Trophoblast cell (in vitro differentiated cells and primary cell): ENCODE measurements around the gene POLQ.

Experiments
- DNase-seq, 2 donors: peaks; one replicate each; pipeline ENCODE4 v3.0.0-alpha.2; 2016
- H2AFZ ChIP-seq: 2 replicates; pipeline ENCODE4 v1.6.1; 2013; ENCODE audit warnings: low read length, moderate library complexity, mild to moderate bottlenecking; ENCODE audit not compliant: insufficient read depth, poor library complexity
- H2AK5ac ChIP-seq: 2 replicates; pipeline ENCODE4 v1.6.1; 2013; ENCODE audit warnings: mild to moderate bottlenecking, low read length
- H2BK120ac ChIP-seq: 2 replicates; pipeline ENCODE4 v1.6.1; 2013; ENCODE audit warnings: low read length, mild to moderate bottlenecking, moderate library complexity; ENCODE audit not compliant: insufficient read depth, poor library complexity
- H2BK12ac ChIP-seq: 2 replicates; pipeline ENCODE4 v1.6.1; 2013; ENCODE audit warnings: mild to moderate bottlenecking, low read length, moderate library complexity
- H2BK5ac ChIP-seq: 2 replicates; pipeline ENCODE4 v1.6.1; 2013; ENCODE audit warnings: low read length, low read depth, moderate library complexity, mild to moderate bottlenecking; ENCODE audit not compliant: poor library complexity
- H3K14ac ChIP-seq: 2 replicates; pipeline ENCODE4 v1.6.1; 2013; ENCODE audit warnings: mild to moderate bottlenecking, low read length
- H3K18ac ChIP-seq: 2 replicates; pipeline ENCODE4 v1.6.1; 2013; ENCODE audit warnings: mild to moderate bottlenecking, low read length
- H3K23ac ChIP-seq: 2 replicates; pipeline ENCODE4 v1.6.1; 2013; ENCODE audit warnings: low read length
- H3K27ac ChIP-seq: 2 replicates; pipeline ENCODE4 v1.5.1; 2013; ENCODE audit warnings: low read depth, mild to moderate bottlenecking, inconsistent platforms, low read length, moderate library complexity
- H3K27me3 ChIP-seq: 2 replicates; pipeline ENCODE4 v1.6.1; 2013; ENCODE audit warnings: inconsistent platforms, mild to moderate bottlenecking, low read length, moderate library complexity; ENCODE audit not compliant: insufficient read depth
- H3K36me3 ChIP-seq, 2 experiments: 1 replicate in 1 of 2; 2 replicates in 1 of 2; pipeline ENCODE4 v1.6.1; 2013; ENCODE audit warnings: low read length in 2 of 2, mild to moderate bottlenecking in 2 of 2, moderate library complexity in 1 of 2; ENCODE audit not compliant: insufficient read depth in 2 of 2, control insufficient read depth in 1 of 2
- H3K4ac ChIP-seq: 2 replicates; pipeline ENCODE4 v1.6.1; 2013; ENCODE audit warnings: low read depth, mild to moderate bottlenecking, low read length, moderate library complexity
- H3K4me1 ChIP-seq, 2 experiments: 1 replicate in 1 of 2; 2 replicates in 1 of 2; pipeline ENCODE4 v1.6.1; 2013; ENCODE audit warnings: low read length in 2 of 2, mild to moderate bottlenecking in 2 of 2, moderate library complexity in 1 of 2; ENCODE audit not compliant: insufficient read depth in 2 of 2, control insufficient read depth in 1 of 2
- H3K4me2 ChIP-seq: 2 replicates; pipeline ENCODE4 v1.6.1; 2013; ENCODE audit warnings: inconsistent platforms, mild to moderate bottlenecking, low read length, moderate library complexity
- H3K4me3 ChIP-seq: 2 replicates; pipeline ENCODE4 v1.5.1; 2013; ENCODE audit warnings: mild to moderate bottlenecking, low read depth, low read length, inconsistent platforms
- H3K79me1 ChIP-seq: one replicate; pipeline ENCODE4 v1.6.1; 2013; ENCODE audit warnings: low read length
- H3K79me2 ChIP-seq: 2 replicates; pipeline ENCODE4 v1.6.1; 2013; ENCODE audit warnings: low read length, mild to moderate bottlenecking; ENCODE audit not compliant: control insufficient read depth, insufficient read depth, poor library complexity
- H3K9ac ChIP-seq: 2 replicates; pipeline ENCODE4 v1.6.1; 2013; ENCODE audit warnings: mild to moderate bottlenecking, low read length
- H3K9me3 ChIP-seq: 2 replicates; pipeline ENCODE4 v1.6.1; 2013; ENCODE audit warnings: low read depth, mild to moderate bottlenecking, control low read depth, inconsistent platforms, low read length; ENCODE audit not compliant: insufficient read depth
- H4K12ac ChIP-seq: 2 replicates; pipeline ENCODE4 v1.6.1; 2013; ENCODE audit warnings: low read depth, mild to moderate bottlenecking, low read length, moderate library complexity
- H4K8ac ChIP-seq: 2 replicates; pipeline ENCODE4 v1.6.1; 2013; ENCODE audit warnings: low read depth, mild to moderate bottlenecking, low read length, moderate library complexity
- H4K91ac ChIP-seq: one replicate; pipeline ENCODE4 v1.6.1; 2013; ENCODE audit warnings: low read depth, mild to moderate bottlenecking, low read length, moderate library complexity
- WGBS: extraction: QIAGEN DNeasy Blood & Tissue Kit; methylation state at CpG from one replicate; pipeline ENCODE4 v1.1.7; 2013; ENCODE audit warnings: missing lambda C conversion rate; ENCODE audit not compliant: insufficient read length, insufficient coverage; ENCODE audit errors: extremely low coverage; 5-methylcytosine and 5-hydroxymethylcytosine counted together

Gene POLQ

DNA sequence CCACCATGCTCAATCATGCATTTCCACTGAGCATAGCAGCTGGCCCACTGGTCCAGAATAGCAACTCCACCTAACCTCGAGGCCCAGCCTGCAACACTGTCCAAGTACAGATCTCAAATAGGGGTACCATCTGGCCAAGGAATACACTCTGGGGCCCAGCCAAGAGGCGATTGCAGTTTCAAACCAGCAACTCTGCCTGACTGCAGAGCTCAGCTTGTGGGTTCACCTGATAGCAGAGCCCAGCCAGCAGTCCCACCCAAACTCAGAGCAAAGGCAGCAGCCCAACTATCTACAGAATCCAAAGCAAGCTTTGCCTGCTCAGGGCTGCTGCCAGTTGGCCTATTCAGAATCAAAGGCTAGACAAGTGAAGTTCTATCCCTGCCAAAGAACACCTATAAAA lies 30.5 kb downstream of the POLQ start:
- Histone ChIP-seq H4K12ac (no peak overlapping the region), H3K4me3 (no peak overlapping the region), H3K9ac (no peak overlapping the region), H3K18ac (no peak overlapping the region), H3K79me2 (no peaks in the 10 kb centered on the region), H3K14ac (no peak overlapping the region), H3K27me3 (no peaks in the 10 kb centered on the region), H2BK12ac (no peak overlapping the region), H3K4ac (peak overlapping the region; percentile 22), H3K9me3 (no peaks in the 10 kb centered on the region), H3K36me3 (peaks cover 3 to 11% of the 10 kb centered on the region in 2 experiments), H2AFZ (no peak overlapping the region), H2AK5ac (no peak overlapping the region), H2BK5ac (no peak overlapping the region), H3K4me1 (peaks cover 0 to 5% of the 10 kb centered on the region in 2 experiments), H3K4me2 (no peak overlapping the region), H4K91ac (no peak overlapping the region), H2BK120ac (no peak overlapping the region), H3K27ac (no peak overlapping the region), H3K79me1 (no peaks in the 10 kb centered on the region), H4K8ac (no peak overlapping the region), H3K23ac (no peak overlapping the region)
- DNase-seq: no peak
- no CpG with 5 or more reads among the region's 2 CpGs for WGBS

DNA sequence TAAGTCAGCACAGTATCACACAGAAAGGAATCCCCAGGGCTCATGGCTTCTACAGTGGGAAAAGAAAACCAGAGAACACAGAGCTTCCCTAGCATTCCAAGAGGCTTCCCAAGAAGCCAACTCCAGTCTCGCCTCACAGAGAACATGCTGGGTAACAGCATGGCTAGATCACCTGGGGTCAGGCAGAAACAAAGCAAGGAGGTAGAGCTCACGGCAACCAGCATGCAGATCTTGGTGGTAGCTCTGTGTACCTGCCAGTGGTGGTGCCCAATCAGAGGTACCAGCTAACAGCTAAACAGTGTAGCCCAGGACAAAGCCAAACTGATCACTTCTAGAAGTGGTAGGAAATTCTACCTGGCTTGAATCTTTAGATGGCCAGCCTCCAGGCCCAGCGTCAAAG lies 31.3 kb downstream of the POLQ start:
- Histone ChIP-seq H3K23ac (no peak overlapping the region), H4K8ac (no peak overlapping the region)
- WGBS: no CpG with 5 or more reads among the region's 3 CpGs

DNA sequence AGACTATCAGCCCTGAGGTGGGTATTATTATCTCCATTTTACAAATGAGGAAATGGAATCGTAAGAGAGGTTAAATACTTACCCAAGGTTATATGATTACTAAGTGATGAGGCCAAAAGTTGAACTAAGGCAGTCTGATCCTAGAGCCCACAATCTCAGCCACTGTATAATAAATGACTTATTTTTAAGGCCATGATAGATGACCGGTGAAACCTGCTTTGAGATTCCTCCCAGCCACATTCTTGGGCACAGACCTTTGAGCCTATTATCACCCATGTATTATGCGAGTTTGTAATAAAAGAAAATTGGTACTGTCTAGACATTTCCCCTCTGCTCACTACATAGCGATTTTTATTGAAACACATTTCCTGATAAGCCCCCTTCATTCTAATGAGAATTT lies 37.4 kb downstream of the POLQ start:
- no peak overlapping the region for H3K18ac ChIP-seq
- H4K12ac ChIP-seq: no peak overlapping the region
- H3K4me1 ChIP-seq: no peaks in the 10 kb centered on the region
- no peak overlapping the region for H3K14ac ChIP-seq
- H3K9ac ChIP-seq: no peak overlapping the region
- H3K9me3 ChIP-seq: no peaks in the 10 kb centered on the region
- no peak overlapping the region for H3K4ac ChIP-seq
- H3K27me3 ChIP-seq: no peaks in the 10 kb centered on the region
- H2AFZ ChIP-seq: no peak overlapping the region
- H2BK5ac ChIP-seq: no peak overlapping the region
- no peak overlapping the region for H3K23ac ChIP-seq
- peaks cover 0 to 2% of the 10 kb centered on the region in 2 experiments for H3K36me3 ChIP-seq
- no CpG with 5 or more reads among the region's 4 CpGs for WGBS
- H3K4me3 ChIP-seq: no peak overlapping the region
- no peak overlapping the region for H3K27ac ChIP-seq
- H2BK12ac ChIP-seq: no peak overlapping the region
- H2AK5ac ChIP-seq: no peak overlapping the region
- no peak overlapping the region for H2BK120ac ChIP-seq
- no peaks in the 10 kb centered on the region for H3K79me1 ChIP-seq
- no peak for DNase-seq
- no peaks in the 10 kb centered on the region for H3K79me2 ChIP-seq
- H4K91ac ChIP-seq: no peak overlapping the region
- H3K4me2 ChIP-seq: no peak overlapping the region
- H4K8ac ChIP-seq: no peak overlapping the region

More for the DNA sequence above, 31.3 kb downstream of the POLQ start:
- no peaks in the 10 kb centered on the region for H3K79me2 ChIP-seq
- H4K12ac ChIP-seq: no peak overlapping the region
- no peak overlapping the region for H2AFZ ChIP-seq
- H3K27ac ChIP-seq: no peak overlapping the region
- H3K27me3 ChIP-seq: no peaks in the 10 kb centered on the region
- H3K4ac ChIP-seq: no peak overlapping the region
- no peak overlapping the region for H2AK5ac ChIP-seq
- no peak overlapping the region for H3K4me3 ChIP-seq
- peaks cover 0 to 5% of the 10 kb centered on the region in 2 experiments for H3K4me1 ChIP-seq
- H3K18ac ChIP-seq: peak overlapping the region; percentile 16
- H3K9me3 ChIP-seq: no peaks in the 10 kb centered on the region
- no peak overlapping the region for H2BK5ac ChIP-seq
- H3K79me1 ChIP-seq: no peaks in the 10 kb centered on the region
- H2BK120ac ChIP-seq: no peak overlapping the region
- H2BK12ac ChIP-seq: no peak overlapping the region
- H4K91ac ChIP-seq: no peak overlapping the region
- H3K4me2 ChIP-seq: no peak overlapping the region
- H3K9ac ChIP-seq: peak overlapping the region; percentile 22
- no peak overlapping the region for H3K14ac ChIP-seq
- no peak for DNase-seq
- peaks cover 0 to 8% of the 10 kb centered on the region in 2 experiments for H3K36me3 ChIP-seq

DNA sequence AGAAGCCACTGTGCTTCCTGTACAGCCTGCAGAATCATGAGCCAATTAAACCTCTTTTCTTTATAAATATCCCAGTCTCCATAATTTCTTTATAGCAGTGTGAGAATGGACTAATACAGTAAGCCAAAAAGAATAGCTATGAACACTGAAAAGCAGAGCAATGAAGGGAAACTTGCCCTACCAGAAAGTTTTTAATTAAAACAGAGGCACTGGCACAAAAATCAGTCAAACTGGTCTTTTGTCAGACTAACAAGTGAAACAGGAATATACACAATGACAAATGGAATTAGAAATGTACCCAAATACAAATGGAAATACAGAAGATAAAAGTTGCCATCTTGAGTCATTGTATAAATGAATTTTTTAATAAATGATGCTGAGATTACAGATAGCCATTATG lies 40.5 kb downstream of the POLQ start:
- H4K8ac ChIP-seq: no peak overlapping the region
- no peak overlapping the region for H2BK12ac ChIP-seq
- no peak overlapping the region for H3K4me2 ChIP-seq
- no peak overlapping the region for H3K27ac ChIP-seq
- no peak overlapping the region for H2AFZ ChIP-seq
- peaks cover 0 to 2% of the 10 kb centered on the region in 2 experiments for H3K36me3 ChIP-seq
- no peaks in the 10 kb centered on the region for H3K9me3 ChIP-seq
- H3K23ac ChIP-seq: no peak overlapping the region
- no peaks in the 10 kb centered on the region for H3K27me3 ChIP-seq
- no peak overlapping the region for H4K12ac ChIP-seq
- H3K79me1 ChIP-seq: no peaks in the 10 kb centered on the region
- H3K14ac ChIP-seq: no peak overlapping the region
- no peak overlapping the region for H3K18ac ChIP-seq
- H3K9ac ChIP-seq: no peak overlapping the region
- H4K91ac ChIP-seq: no peak overlapping the region
- no peaks in the 10 kb centered on the region for H3K79me2 ChIP-seq
- no peak overlapping the region for H2AK5ac ChIP-seq
- H3K4me1 ChIP-seq: no peaks in the 10 kb centered on the region
- H3K4me3 ChIP-seq: no peak overlapping the region
- no peak for DNase-seq
- H2BK5ac ChIP-seq: no peak overlapping the region
- H3K4ac ChIP-seq: no peak overlapping the region
- H2BK120ac ChIP-seq: no peak overlapping the region
